HG02885 (cell line): ENCODE measurements around the gene TSPEAR.
A peak's percentile ranks its signal among the peaks of the same experiment; 100 is the strongest.

Experiments used
- ATAC-seq: cut with Tn5 transposase; IDR thresholded peaks from one replicate; pipeline ENCODE4 v1.9.1; 2021; ENCODE audit warnings: mild to moderate bottlenecking; ENCODE audit not compliant: unreplicated experiment, poor library complexity

TSPEAR gene

GRCh38 chr21:44462086-44462833 is 249.1 kb downstream of the TSPEAR start:
- no peak for ATAC-seq

DNA sequence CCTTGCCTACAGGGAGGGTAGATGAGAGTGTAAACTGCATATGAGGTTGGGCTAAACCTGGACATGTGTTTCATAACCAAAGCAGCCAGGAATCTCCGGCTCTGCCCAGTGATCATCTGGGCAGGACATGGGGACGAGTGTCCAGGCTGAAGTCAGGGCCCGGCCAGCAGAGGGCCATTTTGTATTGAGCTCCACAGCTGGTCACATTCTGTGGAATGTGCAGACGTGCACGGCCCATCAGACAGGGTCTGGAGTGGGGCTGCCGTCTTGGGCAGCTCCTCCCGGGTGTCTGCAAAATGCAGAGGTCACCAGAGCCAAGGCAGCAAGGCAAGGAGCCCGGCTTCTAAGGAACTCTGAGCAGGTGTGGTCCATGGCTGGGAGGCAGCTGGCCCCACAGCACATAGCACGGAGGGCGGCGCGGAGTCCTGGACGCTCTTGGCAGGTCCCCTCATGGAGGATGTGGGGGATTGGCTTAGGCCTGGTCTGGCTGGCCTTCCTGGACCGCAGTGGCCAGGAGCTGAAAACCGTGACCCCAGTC is 249.8 kb downstream of the TSPEAR start:
- ATAC-seq: no peak

DNA sequence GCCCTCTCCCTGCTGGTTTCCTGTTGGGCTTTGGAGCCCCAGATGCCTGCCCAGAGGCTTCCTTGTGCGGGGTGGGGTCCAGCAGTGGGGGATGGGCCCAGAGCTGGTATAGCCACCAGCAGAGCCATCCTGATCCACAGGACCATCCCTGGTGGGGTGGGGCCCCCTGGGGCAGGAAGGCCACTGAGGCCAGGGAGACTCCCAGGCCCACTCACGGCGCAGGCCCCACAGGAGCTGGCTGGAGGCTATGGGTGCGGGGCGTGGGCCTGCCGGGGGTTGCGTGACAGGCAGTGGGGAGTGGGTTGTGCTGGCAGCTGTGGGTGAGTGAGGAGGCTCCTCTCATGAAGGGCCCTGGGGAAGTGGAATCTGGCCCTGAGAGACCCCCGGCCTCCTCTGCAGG is 250.4 kb downstream of the TSPEAR start:
- no peak for ATAC-seq

- no peak for ATAC-seq
These were observed 251.0 kb downstream of the TSPEAR start for GRCh38 chr21:44460441-44460755.

DNA sequence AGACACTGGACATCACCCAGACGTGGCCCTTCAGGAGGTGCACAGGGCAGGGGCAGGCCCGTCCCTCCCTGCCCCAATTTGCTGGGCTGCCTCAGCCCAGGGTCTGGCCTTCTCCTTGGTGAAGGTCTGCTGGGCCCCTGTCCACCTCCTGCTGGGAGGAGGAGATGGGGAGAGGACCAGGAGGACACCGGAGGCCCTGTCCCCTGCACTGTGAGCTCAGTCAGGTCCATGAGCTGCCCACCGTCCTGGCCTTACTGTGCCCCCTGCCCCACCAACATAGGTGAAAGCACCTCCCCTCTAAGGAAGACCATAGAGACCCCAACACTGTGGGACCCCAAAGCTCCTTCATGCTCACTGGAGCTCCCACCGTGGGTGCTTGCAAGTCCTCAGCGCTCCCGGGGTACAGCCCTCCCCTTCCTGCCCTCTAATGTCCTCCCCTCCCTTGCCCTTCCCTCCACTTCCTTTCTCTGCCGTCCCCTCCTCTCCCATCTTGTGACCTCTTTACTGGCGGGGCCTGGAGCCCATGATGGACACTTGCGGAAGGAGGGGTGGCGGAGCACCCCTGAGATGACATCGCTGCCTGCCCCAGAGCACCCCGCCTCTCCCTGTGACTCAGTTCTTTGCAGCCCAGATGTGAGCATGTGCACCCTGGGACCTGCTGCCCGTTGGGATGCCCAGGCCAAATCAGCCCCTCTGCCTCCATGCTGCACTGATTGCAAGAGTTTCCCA is 251.5 kb downstream of the TSPEAR start:
- ATAC-seq: no peak

DNA sequence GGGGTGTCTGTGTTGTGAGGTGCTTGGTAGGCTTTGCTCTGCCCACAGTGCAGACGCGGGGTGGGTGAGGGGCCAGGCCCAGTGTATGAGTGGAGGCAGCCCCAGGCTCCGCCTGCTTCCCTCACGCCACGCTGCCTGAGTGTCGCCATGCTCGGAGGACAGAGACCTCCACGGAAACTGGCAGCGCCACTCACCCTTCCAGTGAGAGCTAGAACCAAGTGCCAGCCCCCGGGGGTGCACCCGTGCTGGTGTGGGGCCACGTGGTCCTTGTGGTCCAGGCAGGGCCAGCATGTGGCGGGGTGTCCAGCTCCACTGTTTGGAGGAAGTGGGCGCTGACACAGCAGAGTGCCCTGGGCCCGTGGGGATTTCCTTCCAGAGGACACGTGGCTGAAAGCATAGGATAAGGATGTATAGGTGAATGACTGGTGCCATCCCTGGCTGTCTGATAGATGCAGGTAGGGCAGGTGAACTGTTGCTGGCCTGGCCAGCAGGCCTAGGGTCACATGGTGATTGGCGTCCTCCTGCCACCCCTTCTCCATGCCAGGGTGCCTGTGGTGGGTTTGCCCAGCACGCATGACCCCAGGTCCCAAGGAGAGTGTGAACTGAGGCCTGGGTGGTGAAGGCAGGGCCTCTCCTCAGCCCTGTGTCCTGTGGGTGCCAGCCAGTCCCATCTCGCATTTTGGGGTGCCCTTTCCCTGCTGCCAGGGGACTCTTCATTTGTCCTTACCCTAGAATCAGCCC is 252.2 kb downstream of the TSPEAR start:
- ATAC-seq: no peak

DNA sequence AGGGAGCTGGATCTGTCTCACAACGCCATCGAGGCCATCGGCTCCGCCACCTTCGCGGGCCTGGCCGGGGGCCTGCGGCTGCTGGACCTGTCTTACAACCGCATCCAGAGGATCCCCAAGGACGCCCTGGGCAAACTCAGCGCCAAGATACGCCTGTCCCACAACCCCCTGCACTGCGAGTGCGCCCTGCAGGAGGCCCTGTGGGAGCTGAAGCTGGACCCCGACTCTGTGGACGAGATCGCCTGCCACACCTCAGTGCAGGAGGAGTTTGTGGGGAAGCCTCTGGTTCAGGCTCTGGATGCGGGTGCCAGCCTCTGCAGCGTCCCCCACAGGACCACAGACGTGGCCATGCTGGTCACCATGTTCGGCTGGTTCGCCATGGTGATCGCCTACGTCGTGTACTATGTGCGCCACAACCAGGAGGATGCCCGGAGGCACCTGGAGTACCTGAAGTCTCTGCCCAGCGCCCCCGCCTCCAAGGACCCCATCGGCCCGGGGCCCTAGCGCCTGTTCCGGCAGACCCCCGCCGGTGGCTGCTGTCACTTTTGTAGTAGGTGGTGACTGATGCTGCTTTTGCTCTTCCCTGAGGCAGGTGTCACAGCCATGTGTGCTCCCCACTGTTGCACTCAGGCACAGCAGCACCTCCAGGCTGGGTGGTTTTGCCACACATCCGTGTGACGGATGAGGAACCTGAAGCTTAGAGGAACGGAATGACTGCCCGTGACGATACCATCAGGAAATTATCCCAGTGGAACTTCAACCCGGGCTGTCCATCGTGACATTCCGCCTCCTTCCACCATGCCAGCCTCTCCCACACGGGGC is 254.2 kb downstream of the TSPEAR start:
- ATAC-seq: no peak

DNA sequence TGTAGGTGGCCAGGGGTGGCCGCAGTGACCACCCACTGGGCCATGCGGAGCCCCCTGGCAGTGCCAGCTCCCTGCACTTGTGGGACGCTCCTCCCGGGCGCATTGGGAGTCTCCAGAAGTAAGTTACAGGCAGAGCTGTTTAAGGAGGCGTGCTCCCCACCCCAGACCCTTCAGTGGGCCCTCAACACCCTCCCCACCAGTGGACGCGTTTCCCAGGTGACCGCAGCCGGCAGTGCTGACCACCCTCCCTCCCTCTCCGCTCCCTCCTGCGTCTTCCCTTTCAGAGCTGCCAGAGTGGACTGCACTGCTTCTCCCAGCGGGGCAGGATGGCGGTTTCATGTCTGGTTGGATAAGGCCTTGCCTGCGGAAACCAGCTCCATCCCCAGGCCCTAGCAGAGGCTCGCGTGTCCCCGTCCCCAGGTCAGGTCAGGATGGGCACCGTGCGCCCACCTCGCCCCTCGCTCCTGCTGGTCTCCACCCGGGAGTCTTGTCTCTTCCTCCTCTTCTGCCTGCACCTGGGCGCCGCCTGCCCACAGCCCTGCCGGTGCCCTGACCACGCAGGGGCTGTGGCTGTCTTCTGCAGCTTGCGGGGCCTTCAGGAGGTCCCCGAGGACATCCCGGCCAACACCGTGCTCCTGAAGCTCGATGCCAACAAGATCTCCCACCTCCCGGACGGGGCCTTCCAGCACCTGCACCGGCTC is 255.0 kb downstream of the TSPEAR start:
- ATAC-seq: peak; percentile 9

DNA sequence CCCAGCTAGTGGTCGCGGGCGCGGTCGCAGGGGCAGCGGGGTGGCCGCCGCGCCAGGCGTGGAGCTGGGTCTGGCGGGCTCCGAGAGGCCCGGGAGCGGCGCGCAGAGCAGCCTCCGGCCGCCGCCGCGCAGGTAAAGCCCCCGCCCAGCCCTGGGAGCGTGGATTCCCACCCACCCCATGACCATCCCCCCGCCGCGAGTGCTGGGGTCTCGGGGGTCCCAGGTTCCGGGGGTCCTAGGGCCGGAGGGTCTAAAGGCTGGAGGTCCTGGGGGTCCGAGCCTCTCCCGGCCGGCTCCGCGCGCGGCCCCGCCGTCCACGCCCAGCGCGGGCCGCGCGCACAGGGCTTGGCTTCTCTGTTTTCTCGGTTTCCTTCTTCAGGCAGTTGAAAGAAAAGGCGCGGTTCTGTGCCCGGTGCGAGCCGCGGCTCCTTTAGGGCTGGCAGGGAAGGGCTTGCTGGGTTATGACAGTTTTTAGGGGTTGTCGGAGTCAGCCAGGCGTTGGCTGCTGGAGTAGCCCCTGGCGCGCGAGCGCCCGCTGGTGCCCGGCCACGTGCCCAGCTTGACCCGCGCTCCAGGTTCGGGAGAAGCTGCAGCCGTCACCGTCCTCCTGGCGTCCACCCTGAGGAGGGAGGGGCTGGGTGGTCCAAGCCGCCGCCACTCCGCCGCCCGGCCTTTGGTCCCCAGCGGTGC is 255.7 kb downstream of the TSPEAR start:
- peak; percentile 39 for ATAC-seq

- peak; percentile 57 for ATAC-seq
These were observed 256.4 kb downstream of the TSPEAR start, which contains the start of gene LRRC3 for GRCh38 chr21:44454747-44455523. TSS of gene LRRC3 (plus strand) at chr21:44455510. CDS start at chr21:44456645, 1,135 bp downstream.

- ATAC-seq: no peak
These were observed 257.3 kb downstream of the TSPEAR start for GRCh38 chr21:44454058-44454457.

GRCh38 chr21:44453120-44453519 is 258.3 kb downstream of the TSPEAR start:
- ATAC-seq: no peak

DNA sequence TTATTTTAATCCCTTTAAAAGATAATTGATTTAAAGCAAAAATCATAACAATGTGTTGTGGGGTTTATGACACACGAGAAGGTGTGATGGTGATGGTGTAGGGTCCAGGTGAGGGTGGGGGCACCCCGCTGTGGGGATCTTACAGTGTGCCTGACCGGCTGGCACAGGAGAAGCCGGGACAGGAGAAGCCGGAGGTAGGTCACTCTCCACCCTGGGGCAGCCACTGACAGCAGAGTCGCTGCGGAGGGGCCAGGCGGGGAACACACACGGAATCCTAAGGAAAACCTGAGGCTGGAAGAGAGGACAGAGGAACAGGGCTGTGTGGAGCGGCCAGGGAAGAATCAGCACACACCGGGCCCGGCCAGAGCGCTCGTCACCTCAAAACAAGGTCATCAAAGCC is 260.4 kb downstream of the TSPEAR start:
- no peak for ATAC-seq

- ATAC-seq: no peak
These were observed 261.0 kb downstream of the TSPEAR start for GRCh38 chr21:44450402-44450801.

DNA sequence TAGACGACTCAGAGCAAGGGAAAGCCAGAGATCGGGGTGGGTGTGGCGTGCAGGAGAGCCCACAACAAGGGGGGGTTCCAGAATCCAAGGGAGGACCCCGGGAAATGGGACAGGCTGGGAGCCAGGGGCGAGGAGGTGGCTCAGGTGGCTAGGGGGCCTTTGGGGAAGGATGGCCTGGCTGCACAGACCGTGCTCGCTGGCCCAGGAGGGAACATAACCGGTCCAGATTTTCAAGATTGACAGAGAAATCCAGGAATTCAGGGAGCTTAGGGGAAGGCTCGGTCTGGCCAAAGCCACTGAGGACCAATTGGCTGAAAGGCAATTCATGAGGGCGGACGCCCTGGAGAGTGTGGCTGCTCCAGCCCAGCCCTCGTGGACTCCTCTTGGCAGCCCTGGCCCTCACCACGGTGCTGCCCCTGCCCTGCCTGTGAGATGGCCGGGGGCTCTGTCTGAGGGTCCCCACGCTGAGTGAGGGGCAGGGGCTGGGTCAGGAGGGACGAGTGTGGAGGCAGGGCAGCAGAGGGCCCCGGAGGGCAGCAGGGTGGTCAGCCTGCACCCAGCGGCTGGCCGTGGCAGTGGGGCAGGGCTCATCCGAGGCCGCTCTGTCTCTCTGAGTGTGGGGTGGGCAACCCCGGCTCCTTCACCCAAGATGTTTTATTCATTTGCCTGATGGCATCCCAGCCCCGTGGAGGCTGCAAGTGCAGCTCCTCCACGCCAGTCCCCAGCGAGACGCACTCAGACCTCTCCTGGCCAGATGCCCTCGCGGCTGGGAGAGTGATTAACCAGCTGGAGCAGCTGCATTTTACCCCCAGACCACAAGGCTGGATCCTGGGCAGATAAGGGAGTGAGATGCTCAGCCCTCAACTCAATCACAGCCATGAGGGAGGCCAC is 261.7 kb downstream of the TSPEAR start:
- no peak for ATAC-seq

GRCh38 chr21:44448651-44449131 is 262.7 kb downstream of the TSPEAR start:
- no peak for ATAC-seq
